Loucy (cell line): ENCODE measurements around the gene COL4A4.

ENCODE experiments used
- EZH2phosphoT487 ChIP-seq: fragments of 200-600 bp; IDR thresholded peaks from 2 replicates; pipeline ENCODE4 v1.6.1; 2018; ENCODE audit warnings: antibody characterized with exemption, mild to moderate bottlenecking, moderate library complexity, borderline replicate concordance
- TF ChIP-seq, protein P1 (sequence below): fragments of 200-600 bp; sonication (generic); conservative IDR thresholded peaks from 2 replicates; pipeline ENCODE4 v1.5.1; 2014; ENCODE audit warnings: mild to moderate bottlenecking, antibody characterized with exemption, low read length

DNA sequence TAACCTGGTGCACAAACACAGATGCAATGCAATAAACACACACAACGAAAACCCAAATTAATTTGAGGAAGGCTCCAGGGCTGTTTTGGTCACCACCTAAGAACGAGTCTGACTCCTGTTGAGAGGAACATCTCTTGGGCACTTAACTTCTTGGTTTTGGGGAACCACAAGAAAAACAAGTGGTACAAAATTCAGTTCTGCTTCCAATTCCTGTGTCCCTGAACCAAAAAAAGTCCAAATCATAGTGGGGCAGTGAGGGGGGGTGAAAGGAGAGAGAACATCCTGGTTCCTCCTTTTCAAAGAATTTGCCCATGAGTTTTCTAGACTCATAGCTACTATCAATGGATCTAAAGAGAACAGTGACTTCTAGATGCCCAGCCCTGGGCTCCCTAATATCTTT lies 143.6 kb downstream of the COL4A4 start:
- TF ChIP-seq, protein P1, sequence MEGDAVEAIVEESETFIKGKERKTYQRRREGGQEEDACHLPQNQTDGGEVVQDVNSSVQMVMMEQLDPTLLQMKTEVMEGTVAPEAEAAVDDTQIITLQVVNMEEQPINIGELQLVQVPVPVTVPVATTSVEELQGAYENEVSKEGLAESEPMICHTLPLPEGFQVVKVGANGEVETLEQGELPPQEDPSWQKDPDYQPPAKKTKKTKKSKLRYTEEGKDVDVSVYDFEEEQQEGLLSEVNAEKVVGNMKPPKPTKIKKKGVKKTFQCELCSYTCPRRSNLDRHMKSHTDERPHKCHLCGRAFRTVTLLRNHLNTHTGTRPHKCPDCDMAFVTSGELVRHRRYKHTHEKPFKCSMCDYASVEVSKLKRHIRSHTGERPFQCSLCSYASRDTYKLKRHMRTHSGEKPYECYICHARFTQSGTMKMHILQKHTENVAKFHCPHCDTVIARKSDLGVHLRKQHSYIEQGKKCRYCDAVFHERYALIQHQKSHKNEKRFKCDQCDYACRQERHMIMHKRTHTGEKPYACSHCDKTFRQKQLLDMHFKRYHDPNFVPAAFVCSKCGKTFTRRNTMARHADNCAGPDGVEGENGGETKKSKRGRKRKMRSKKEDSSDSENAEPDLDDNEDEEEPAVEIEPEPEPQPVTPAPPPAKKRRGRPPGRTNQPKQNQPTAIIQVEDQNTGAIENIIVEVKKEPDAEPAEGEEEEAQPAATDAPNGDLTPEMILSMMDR, result no peak
- TF ChIP-seq EZH2phosphoT487, result no peak
